Kidney tubule cell (primary cell): ENCODE measurements around the gene ZKSCAN2.

Experiments
- DNase-seq: peaks from one replicate; pipeline ENCODE4 v3.0.0-alpha.2; 2018; ENCODE audit warnings: low spot score

ZKSCAN2 gene

GRCh38 chr16:25223964-25224363 is 33.7 kb downstream of the ZKSCAN2 start:
- DNase-seq: no peak

- DNase-seq: no peak
Observed at GRCh38 chr16:25222959-25223358, 34.7 kb downstream of the ZKSCAN2 start.

- DNase-seq: no peak
Observed at GRCh38 chr16:25219070-25219737, 38.4 kb downstream of the ZKSCAN2 start.

GRCh38 chr16:25217921-25218320 is 39.7 kb downstream of the ZKSCAN2 start:
- no peak for DNase-seq

GRCh38 chr16:25217112-25217511 is 40.5 kb downstream of the ZKSCAN2 start:
- DNase-seq: no peak

- DNase-seq: no peak
Observed at GRCh38 chr16:25213709-25214397, 43.8 kb downstream of the ZKSCAN2 start.

- DNase-seq: no peak
Observed at GRCh38 chr16:25212636-25213035, 45.0 kb downstream of the ZKSCAN2 start.

- DNase-seq: peak; percentile 65
Observed at GRCh38 chr16:25210758-25211157, 46.9 kb downstream of the ZKSCAN2 start.

GRCh38 chr16:25199457-25199856 is 58.2 kb downstream of the ZKSCAN2 start:
- DNase-seq: no peak

GRCh38 chr16:25198021-25198420 is 59.6 kb downstream of the ZKSCAN2 start:
- peak; percentile 61 for DNase-seq

GRCh38 chr16:25194273-25194878 is 63.3 kb downstream of the ZKSCAN2 start:
- no peak for DNase-seq

- peak; percentile 19 for DNase-seq
Observed at GRCh38 chr16:25192096-25192495, 65.5 kb downstream of the ZKSCAN2 start.

- no peak for DNase-seq
Observed at GRCh38 chr16:25189305-25189704, 68.3 kb downstream of the ZKSCAN2 start.

- no peak for DNase-seq
Observed at GRCh38 chr16:25187491-25187795, 70.2 kb downstream of the ZKSCAN2 start.
